ENCODE measurements around the gene TBK1. TPM values are rescaled to one million over a fixed set of nuclear protein-coding genes. Genes with fewer than 3 reads are reported as not detected.
A peak's percentile ranks its signal among the peaks of the same experiment; 100 is the strongest.

Gene TBK1
- total RNA-seq, 1 experiment from 2014 or later: 26.2 TPM

- CTCF ChIA-PET: no interaction called here
- POLR2A ChIA-PET (ENCODE audit: unreplicated experiment): no interaction called here
Observed at GRCh38 chr12:64491718-64492117, 39.8 kb downstream of the TBK1 start.

DNA sequence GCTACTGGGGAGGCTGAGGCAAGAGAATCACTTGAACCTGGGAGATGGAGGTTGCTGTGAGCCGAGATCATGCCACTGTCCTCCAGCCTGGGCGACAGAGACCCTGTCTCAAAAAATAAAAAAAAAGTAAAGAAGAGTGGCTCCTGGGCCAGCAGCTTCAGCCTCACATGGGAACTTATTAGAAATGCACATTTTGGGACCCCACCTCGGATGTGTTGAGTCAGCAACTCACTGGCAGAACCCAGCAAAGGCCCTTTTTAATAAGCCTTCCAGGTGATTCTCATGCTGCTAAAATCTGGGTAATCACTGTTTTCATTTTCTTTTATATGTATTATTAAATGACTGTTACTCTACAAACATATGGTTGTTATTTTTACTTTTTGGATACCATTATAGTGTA lies 41.6 kb downstream of the TBK1 start:
- Histone ChIP-seq H3F3A (ENCODE audit: insufficient read depth, low read depth) (peaks cover 12% of the 10 kb centered on the region; the same call in 1 of the 2 replicates), H2AFZ (no peak overlapping the region), H4K20me1 (ENCODE audit: insufficient read depth) (no peaks in the 10 kb centered on the region), H3K9me2 (ENCODE audit: insufficient read depth) (no peaks in the 10 kb centered on the region), H3K36me3 (ENCODE audit: low read depth) (peaks cover 53% of the 10 kb centered on the region), H3K9me3 (ENCODE audit: insufficient read depth, low read depth) (no peaks in the 10 kb centered on the region), H3K4me3 (no peak overlapping the region), H3K4me1 (replicated peaks; ENCODE audit: insufficient read depth) (no peaks in the 10 kb centered on the region), H3K79me2 (ENCODE audit: low read depth) (no peaks in the 10 kb centered on the region), H3K27me3 (ENCODE audit: insufficient read depth, low read depth) (no peaks in the 10 kb centered on the region), H3K4me2 (no peak overlapping the region), H3K27ac (no peak overlapping the region)
- TF ChIP-seq, protein P1, sequence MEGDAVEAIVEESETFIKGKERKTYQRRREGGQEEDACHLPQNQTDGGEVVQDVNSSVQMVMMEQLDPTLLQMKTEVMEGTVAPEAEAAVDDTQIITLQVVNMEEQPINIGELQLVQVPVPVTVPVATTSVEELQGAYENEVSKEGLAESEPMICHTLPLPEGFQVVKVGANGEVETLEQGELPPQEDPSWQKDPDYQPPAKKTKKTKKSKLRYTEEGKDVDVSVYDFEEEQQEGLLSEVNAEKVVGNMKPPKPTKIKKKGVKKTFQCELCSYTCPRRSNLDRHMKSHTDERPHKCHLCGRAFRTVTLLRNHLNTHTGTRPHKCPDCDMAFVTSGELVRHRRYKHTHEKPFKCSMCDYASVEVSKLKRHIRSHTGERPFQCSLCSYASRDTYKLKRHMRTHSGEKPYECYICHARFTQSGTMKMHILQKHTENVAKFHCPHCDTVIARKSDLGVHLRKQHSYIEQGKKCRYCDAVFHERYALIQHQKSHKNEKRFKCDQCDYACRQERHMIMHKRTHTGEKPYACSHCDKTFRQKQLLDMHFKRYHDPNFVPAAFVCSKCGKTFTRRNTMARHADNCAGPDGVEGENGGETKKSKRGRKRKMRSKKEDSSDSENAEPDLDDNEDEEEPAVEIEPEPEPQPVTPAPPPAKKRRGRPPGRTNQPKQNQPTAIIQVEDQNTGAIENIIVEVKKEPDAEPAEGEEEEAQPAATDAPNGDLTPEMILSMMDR (conservative IDR thresholded peaks at IDR 0.05): no peak
- no peak for TF ChIP-seq EZH2 (IDR thresholded peaks at IDR 0.05; ENCODE audit: low read depth)
- POLR2A ChIA-PET (ENCODE audit: unreplicated experiment): no interaction called here
- DNase-seq: no peak
- TSS peak; percentile 20 for BruUV-seq (replicated peaks)
- CTCF ChIA-PET: no interaction called here
- intact Hi-C loops (cut with micrococcal nuclease; ENCODE audit: unreplicated experiment): no loop called here

More at GRCh38 chr12:64491718-64492117, 39.8 kb downstream of the TBK1 start:
- no peaks in the 10 kb centered on the region for H3K27me3 ChIP-seq (ENCODE audit: insufficient read depth, low read depth)
- no peaks in the 10 kb centered on the region for H3K9me2 ChIP-seq (ENCODE audit: insufficient read depth)
- peaks cover 3% of the 10 kb centered on the region; the same call in 1 of the 2 replicates for H3F3A ChIP-seq (ENCODE audit: insufficient read depth, low read depth)
- H3K36me3 ChIP-seq (ENCODE audit: low read depth): peaks cover 52% of the 10 kb centered on the region
- intact Hi-C loops (cut with micrococcal nuclease; ENCODE audit: unreplicated experiment): no loop called here
- TF ChIP-seq EZH2 (IDR thresholded peaks at IDR 0.05; ENCODE audit: low read depth): no peak
- TF ChIP-seq, protein P1 (conservative IDR thresholded peaks at IDR 0.05): no peak
- no peaks in the 10 kb centered on the region for H3K79me2 ChIP-seq (ENCODE audit: low read depth)
- no peak overlapping the region for H2AFZ ChIP-seq
- H3K4me2 ChIP-seq: no peak overlapping the region
- H3K4me3 ChIP-seq: no peak overlapping the region
- H3K27ac ChIP-seq: no peak overlapping the region
- no peaks in the 10 kb centered on the region for H3K9me3 ChIP-seq (ENCODE audit: insufficient read depth, low read depth)
- no peaks in the 10 kb centered on the region for H4K20me1 ChIP-seq (ENCODE audit: insufficient read depth)
- BruUV-seq (replicated peaks): no TSS peak
- no peak for DNase-seq
- no peaks in the 10 kb centered on the region for H3K4me1 ChIP-seq (replicated peaks; ENCODE audit: insufficient read depth)

- no peaks in the 10 kb centered on the region for H3K27me3 ChIP-seq (ENCODE audit: insufficient read depth, low read depth)
- ChIA-PET POLR2A (ENCODE audit: unreplicated experiment) (no interaction called here), CTCF (interaction anchor here (0.7 kb wide), 1 partner anchor 73 kb away, joined by 14 read pairs; no protein-coding TSS in a partner anchor)
- peaks cover 49% of the 10 kb centered on the region for H3K36me3 ChIP-seq (ENCODE audit: low read depth)
- no peaks in the 10 kb centered on the region for H3K9me3 ChIP-seq (ENCODE audit: insufficient read depth, low read depth)
- intact Hi-C loops (cut with micrococcal nuclease; ENCODE audit: unreplicated experiment): loop anchor here (5.0 kb wide), 1 partner anchor 202 kb away; no protein-coding TSS in a partner anchor
- no peak overlapping the region for H2AFZ ChIP-seq
- H3K4me1 ChIP-seq (replicated peaks; ENCODE audit: insufficient read depth): no peaks in the 10 kb centered on the region
- BruUV-seq (replicated peaks): no TSS peak
- TF ChIP-seq EZH2 (IDR thresholded peaks at IDR 0.05; ENCODE audit: low read depth): no peak
- TF ChIP-seq, protein P1 (conservative IDR thresholded peaks at IDR 0.05): no peak
- H3K4me2 ChIP-seq: no peak overlapping the region
- no peaks in the 10 kb centered on the region for H3K79me2 ChIP-seq (ENCODE audit: low read depth)
- H3F3A ChIP-seq (ENCODE audit: insufficient read depth, low read depth): peaks cover 12% of the 10 kb centered on the region; the same call in 1 of the 2 replicates
- no peak overlapping the region for H3K27ac ChIP-seq
- H3K4me3 ChIP-seq: no peak overlapping the region
- no peak for DNase-seq
- no peaks in the 10 kb centered on the region for H4K20me1 ChIP-seq (ENCODE audit: insufficient read depth)
- no peaks in the 10 kb centered on the region for H3K9me2 ChIP-seq (ENCODE audit: insufficient read depth)
Observed at GRCh38 chr12:64494998-64495729, 43.2 kb downstream of the TBK1 start.
